Mammary epithelial cell (primary cell): ENCODE data around the gene DCST2.

Experiments used
- EZH2 ChIP-seq: IDR thresholded peaks from 2 replicates; pipeline ENCODE4 v1.6.1; 2012; ENCODE audit warnings: low read length, inconsistent platforms, borderline replicate concordance
- TF ChIP-seq, protein P1 (sequence below), 2 donors: IDR thresholded peaks in 1 of 2; conservative IDR thresholded peaks in 1 of 2; 2 replicates each; pipeline ENCODE4 v1.5.1; 2011 to 2012; ENCODE audit warnings: inconsistent platforms in 2 of 2, low read length in 2 of 2, mild to moderate bottlenecking in 2 of 2, control low read depth in 1 of 2, low read depth in 1 of 2; ENCODE audit not compliant: insufficient read depth in 1 of 2; ENCODE audit errors: extremely low read depth in 1 of 2

DNA sequence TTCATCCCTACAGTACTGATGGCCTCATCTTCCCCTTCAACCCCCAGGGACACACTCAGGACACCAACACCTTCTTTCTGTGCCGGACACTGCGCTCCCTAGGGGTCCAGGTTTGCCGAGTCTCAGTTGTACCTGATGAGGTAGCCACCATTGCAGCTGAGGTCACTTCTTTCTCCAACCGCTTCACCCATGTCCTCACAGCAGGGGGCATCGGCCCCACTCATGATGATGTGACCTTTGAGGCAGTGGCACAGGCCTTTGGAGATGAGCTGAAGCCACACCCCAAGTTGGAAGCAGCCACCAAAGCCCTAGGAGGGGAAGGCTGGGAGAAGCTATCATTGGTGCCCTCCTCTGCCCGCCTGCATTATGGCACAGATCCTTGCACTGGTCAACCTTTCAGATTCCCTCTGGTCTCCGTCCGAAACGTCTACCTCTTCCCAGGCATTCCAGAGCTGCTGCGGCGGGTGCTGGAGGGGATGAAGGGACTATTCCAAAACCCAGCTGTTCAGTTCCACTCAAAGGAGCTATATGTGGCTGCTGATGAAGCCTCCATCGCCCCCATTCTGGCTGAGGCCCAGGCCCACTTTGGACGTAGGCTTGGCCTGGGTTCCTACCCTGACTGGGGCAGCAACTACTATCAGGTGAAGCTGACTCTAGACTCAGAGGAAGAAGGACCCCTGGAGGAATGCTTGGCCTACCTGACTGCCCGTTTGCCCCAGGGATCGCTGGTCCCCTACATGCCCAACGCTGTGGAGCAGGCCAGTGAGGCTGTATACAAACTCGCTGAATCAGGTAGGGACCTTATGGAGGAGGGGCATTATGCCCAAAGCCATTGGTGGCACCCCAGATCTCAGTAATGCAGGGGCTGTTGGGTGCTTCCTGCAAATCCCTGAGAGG is 45.3 kb downstream of the DCST2 start:
- TF ChIP-seq, protein P1, sequence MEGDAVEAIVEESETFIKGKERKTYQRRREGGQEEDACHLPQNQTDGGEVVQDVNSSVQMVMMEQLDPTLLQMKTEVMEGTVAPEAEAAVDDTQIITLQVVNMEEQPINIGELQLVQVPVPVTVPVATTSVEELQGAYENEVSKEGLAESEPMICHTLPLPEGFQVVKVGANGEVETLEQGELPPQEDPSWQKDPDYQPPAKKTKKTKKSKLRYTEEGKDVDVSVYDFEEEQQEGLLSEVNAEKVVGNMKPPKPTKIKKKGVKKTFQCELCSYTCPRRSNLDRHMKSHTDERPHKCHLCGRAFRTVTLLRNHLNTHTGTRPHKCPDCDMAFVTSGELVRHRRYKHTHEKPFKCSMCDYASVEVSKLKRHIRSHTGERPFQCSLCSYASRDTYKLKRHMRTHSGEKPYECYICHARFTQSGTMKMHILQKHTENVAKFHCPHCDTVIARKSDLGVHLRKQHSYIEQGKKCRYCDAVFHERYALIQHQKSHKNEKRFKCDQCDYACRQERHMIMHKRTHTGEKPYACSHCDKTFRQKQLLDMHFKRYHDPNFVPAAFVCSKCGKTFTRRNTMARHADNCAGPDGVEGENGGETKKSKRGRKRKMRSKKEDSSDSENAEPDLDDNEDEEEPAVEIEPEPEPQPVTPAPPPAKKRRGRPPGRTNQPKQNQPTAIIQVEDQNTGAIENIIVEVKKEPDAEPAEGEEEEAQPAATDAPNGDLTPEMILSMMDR (conservative IDR thresholded peaks at IDR 0.05 in 1 of 2, IDR thresholded peaks at IDR 0.05 in 1 of 2; ENCODE audit: extremely low read depth in 1 of 2, insufficient read depth in 1 of 2, low read depth in 1 of 2, low read length in 2 of 2), result no peak
- TF ChIP-seq EZH2, result no peak
